Esophagus muscularis mucosa (tissue), 4 donors: ENCODE measurements around the gene CAMK2A. TPM values are rescaled to one million over a fixed set of nuclear protein-coding genes. Genes with fewer than 3 reads are reported as not detected.

Source experiments
- DNase-seq: peaks from one replicate; pipeline ENCODE4 v3.0.0-alpha.2; 2017; ENCODE audit errors: extremely low spot score
- H3K27ac ChIP-seq, 4 donors: fragments of 200-600 bp; sonication (generic); replicated peaks in 1 of 4; 1 replicate in 3 of 4; 2 replicates in 1 of 4; pipeline ENCODE4 v1.5.1; 2016 to 2019; ENCODE audit warnings: mild to moderate bottlenecking in 1 of 4
- H3K27me3 ChIP-seq, 4 donors: fragments of 200-600 bp; sonication (generic); one replicate each; pipeline versions ENCODE4 v1.5.1 to v1.6.0; 2016 to 2019
- H3K36me3 ChIP-seq, 4 donors: fragments of 200-600 bp; sonication (generic); one replicate each; pipeline ENCODE4 v1.5.1; 2016 to 2019
- H3K4me1 ChIP-seq, 4 donors: fragments of 200-600 bp; sonication (generic); one replicate each; pipeline ENCODE4 v1.5.1; 2016 to 2019
- H3K4me3 ChIP-seq, 4 donors: fragments of 200-600 bp; sonication (generic); 1 replicate in 2 of 4; 2 replicates in 2 of 4; pipeline ENCODE4 v1.5.1; 2016 to 2019; ENCODE audit warnings: mild to moderate bottlenecking in 4 of 4, moderate library complexity in 1 of 4
- H3K9me3 ChIP-seq, 4 donors: fragments of 200-600 bp; sonication (generic); 1 replicate in 3 of 4; 2 replicates in 1 of 4; pipeline ENCODE4 v1.5.1; 2016 to 2019
- EP300 ChIP-seq: sonication (generic); formaldehyde crosslinking; IDR thresholded peaks from one replicate; pipeline ENCODE4 v1.6.1; 2017; ENCODE audit warnings: antibody characterized with exemption
- POLR2A ChIP-seq: fragments of 450-650 bp; IDR thresholded peaks from one replicate; pipeline ENCODE4 v1.6.1; 2017; ENCODE audit warnings: antibody characterized with exemption, moderate library complexity, mild to moderate bottlenecking, low read depth
- POLR2AphosphoS5 ChIP-seq, 2 donors: sonication (generic); formaldehyde crosslinking; IDR thresholded peaks; one replicate each; pipeline ENCODE4 v1.6.1; 2017; ENCODE audit warnings: antibody characterized with exemption in 2 of 2
- WGBS: methylation state at CpG from one replicate; pipeline ENCODE4 v1.1.5; 2018; 5-methylcytosine and 5-hydroxymethylcytosine counted together
- intact Hi-C: fragments of 100-400 bp; cut with DNase I; formaldehyde crosslinking; loops from one replicate; pipeline ENCODE4 v1.15.1; 2023
- total RNA-seq, 4 donors: library from RNA; depleted of rRNA; stranded (reverse); fragments of >200 nt; gene quantifications; one replicate each; pipeline versions ENCODE4 v1.1.0 to v1.2.1, GENCODE V29; 2016
- TF ChIP-seq, protein P1 (sequence below), 3 experiments: fragments of 200-600 bp in 2 of 3; fragments of 450-650 bp in 1 of 3; sonication (generic) in 2 of 3; IDR thresholded peaks; one replicate each; pipeline ENCODE4 v1.5.1; 2017 to 2019; ENCODE audit warnings: antibody characterized with exemption in 3 of 3, mild to moderate bottlenecking in 2 of 3, moderate library complexity in 1 of 3

Gene CAMK2A
- total RNA-seq, 4 donors from 2014 or later = 2.5 to 8.0 (median 3.8) TPM

DNA sequence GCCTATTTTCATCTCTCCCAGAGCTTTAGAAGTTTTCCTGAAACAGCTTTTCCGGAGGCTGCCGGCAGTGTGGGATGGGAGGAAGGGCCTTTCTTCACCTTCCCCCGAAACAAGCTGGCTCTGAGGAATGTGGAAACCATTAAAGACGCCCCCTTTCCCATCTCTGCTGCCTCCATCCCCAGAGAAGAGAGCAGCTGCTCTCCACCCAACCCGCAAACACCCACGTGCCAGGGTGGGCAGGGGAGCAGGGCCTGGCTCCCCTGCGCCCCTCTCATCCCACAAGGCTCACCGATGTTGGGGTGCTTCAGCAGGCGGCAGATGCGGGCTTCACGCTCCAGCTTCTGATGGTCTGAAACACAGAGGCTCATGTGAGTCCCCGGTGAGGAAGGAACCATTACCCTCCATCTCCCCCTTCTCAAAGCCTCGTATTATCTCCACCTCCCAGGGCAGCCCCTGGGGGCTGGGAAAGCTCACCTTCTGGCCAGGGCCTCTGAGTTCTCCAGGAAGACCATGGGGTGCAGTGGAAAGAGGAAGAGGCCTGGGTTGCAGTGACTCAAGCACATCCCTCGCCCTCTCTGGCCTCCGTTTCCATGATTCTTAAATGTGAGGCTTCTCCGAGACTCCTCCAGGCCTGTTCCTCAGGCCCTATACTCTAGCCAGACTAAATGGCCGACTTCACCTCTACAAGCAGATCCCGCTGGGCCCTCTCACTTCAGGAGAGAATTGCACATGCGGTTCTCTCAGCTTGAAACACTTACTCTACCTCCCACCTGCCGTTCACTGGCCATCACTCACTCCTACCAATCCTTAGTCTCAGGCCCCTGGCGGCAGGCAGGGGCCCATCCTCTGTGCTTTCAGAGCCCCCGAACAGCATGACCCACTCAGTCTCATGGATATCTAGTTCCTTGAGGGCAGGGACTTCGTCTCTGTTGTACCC, 24.6 kb downstream of the CAMK2A start:
- DNase-seq = no peak
- intact Hi-C loops = no loop called here
- Histone ChIP-seq H3K27ac (peak overlapping the region in 3 of 4 donors; percentile 6 to 64 (median 48)), H3K9me3 (no peaks in the 10 kb centered on the region), H3K4me3 (no peak overlapping the region), H3K27me3 (no peaks in the 10 kb centered on the region), H3K36me3 (no peaks in the 10 kb centered on the region), H3K4me1 (peaks cover 11 to 25% (median 18%) of the 10 kb centered on the region in 4 donors)
- WGBS = 88% methylated on average over 22 of the region's 23 CpGs
- TF ChIP-seq, protein P1, sequence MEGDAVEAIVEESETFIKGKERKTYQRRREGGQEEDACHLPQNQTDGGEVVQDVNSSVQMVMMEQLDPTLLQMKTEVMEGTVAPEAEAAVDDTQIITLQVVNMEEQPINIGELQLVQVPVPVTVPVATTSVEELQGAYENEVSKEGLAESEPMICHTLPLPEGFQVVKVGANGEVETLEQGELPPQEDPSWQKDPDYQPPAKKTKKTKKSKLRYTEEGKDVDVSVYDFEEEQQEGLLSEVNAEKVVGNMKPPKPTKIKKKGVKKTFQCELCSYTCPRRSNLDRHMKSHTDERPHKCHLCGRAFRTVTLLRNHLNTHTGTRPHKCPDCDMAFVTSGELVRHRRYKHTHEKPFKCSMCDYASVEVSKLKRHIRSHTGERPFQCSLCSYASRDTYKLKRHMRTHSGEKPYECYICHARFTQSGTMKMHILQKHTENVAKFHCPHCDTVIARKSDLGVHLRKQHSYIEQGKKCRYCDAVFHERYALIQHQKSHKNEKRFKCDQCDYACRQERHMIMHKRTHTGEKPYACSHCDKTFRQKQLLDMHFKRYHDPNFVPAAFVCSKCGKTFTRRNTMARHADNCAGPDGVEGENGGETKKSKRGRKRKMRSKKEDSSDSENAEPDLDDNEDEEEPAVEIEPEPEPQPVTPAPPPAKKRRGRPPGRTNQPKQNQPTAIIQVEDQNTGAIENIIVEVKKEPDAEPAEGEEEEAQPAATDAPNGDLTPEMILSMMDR (IDR thresholded peaks at IDR 0.05) = no peak
- TF ChIP-seq POLR2A = no peak
- TF ChIP-seq POLR2AphosphoS5 (IDR thresholded peaks at IDR 0.05) = no peak

DNA sequence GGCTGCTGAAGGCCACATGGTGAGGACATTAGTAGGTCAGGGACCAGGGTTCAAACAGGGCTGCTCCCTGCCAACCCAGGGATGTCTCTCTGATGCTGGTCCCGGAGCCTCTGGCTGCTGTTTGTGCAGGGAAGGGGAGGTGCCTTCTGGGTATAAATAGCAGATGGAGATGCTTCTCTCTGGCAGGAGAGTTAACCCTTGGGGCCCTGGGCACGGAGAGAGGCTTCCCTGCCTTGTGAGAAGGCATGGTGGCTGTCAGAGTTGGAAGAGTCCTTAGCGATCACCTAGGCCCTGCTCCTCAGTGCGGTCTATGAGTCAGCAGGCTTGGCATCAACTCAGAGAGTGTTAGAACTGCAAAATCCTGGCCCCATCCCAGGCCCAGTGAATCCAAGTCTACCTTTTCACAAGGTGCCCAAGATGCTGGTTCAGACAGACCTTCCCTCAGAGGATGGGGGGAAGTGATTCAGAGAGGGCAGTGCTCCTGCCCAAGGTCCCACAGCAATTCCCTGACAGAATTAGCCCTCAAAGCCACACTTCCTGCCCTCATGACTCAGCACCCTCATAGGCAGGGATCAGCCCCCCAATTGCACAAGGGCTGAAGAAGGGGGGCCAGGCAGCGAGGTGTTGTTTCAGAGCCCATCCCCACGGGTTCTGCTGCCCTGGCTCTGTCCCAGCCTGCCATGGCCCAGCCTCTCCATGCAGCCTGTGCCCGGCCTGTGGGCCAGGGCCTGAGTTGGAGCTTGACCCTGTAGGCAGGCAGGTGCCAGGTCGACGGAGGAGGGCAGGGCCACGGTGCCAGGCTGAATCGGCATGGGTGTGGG, 25.6 kb downstream of the CAMK2A start:
- Histone ChIP-seq H3K4me1 (peaks cover 11 to 21% (median 14%) of the 10 kb centered on the region in 4 donors), H3K27me3 (no peaks in the 10 kb centered on the region), H3K9me3 (no peaks in the 10 kb centered on the region), H3K36me3 (no peaks in the 10 kb centered on the region), H3K4me3 (no peak overlapping the region), H3K27ac (peak overlapping the region in 3 of 4 donors; percentile 35 to 64 (median 48))
- intact Hi-C loops = no loop called here
- 60% methylated on average over 7 of the region's 11 CpGs for WGBS
- no peak for DNase-seq
- TF ChIP-seq, protein P1 (IDR thresholded peaks at IDR 0.05) = no peak
- TF ChIP-seq POLR2A (no peak), POLR2AphosphoS5 (IDR thresholded peaks at IDR 0.05) (peak in 1 of 2 donors; percentile 23), EP300 (no peak)

DNA sequence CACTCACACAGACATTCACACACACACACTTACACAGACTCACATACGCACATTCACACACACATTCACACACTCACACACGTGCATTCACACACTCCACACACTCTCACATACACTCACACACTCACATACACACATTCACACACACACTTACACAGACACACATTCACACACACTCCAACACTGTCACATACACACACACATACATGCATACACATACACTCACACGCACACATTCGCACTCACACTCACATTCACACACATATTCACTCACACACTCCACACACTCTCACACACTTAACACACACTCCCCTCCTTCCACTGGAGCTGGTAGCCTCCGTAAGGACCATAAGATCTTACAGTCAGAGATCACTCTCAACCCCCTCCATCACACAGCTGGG, 26.2 kb downstream of the CAMK2A start:
- no peak for TF ChIP-seq POLR2A
- TF ChIP-seq, protein P1 (IDR thresholded peaks at IDR 0.05) = no peak
- TF ChIP-seq POLR2AphosphoS5 (IDR thresholded peaks at IDR 0.05) = no peak
- TF ChIP-seq EP300 = no peak
- Histone ChIP-seq H3K27ac (peak overlapping the region in 3 of 4 donors; percentile 35 to 64 (median 48)), H3K9me3 (no peaks in the 10 kb centered on the region), H3K36me3 (no peaks in the 10 kb centered on the region), H3K4me1 (peaks cover 11 to 21% (median 14%) of the 10 kb centered on the region in 4 donors), H3K27me3 (no peaks in the 10 kb centered on the region), H3K4me3 (no peak overlapping the region)
- intact Hi-C loops = no loop called here
- WGBS = 64% methylated on average over 5 of the region's 5 CpGs
- no peak for DNase-seq

DNA sequence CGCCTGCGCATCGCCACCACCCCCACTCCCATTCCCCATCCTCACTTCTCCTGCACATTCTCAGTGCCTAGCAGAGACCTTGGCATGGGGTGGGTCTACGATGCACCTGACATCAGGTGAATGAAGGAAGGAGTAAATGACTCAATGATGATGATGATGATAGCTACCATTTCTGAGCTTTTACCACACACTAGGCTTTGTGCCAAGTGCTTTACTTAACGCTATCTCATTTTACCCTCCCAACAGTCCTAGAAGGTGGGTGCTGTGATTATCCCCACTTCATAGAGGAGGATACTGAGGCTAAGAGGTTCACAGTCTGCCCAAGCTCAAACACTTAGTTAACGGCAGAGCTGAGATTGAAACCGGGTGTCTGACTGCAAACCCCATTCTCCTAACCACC, 27.1 kb downstream of the CAMK2A start:
- Histone ChIP-seq H3K4me3 (no peak overlapping the region), H3K36me3 (no peaks in the 10 kb centered on the region), H3K9me3 (no peaks in the 10 kb centered on the region), H3K27me3 (no peaks in the 10 kb centered on the region), H3K4me1 (peaks cover 11 to 21% (median 14%) of the 10 kb centered on the region in 4 donors), H3K27ac (no peak overlapping the region)
- intact Hi-C loops = no loop called here
- 89% methylated on average over 7 of the region's 7 CpGs for WGBS
- TF ChIP-seq POLR2A (no peak), EP300 (no peak), POLR2AphosphoS5 (IDR thresholded peaks at IDR 0.05) (no peak)
- TF ChIP-seq, protein P1 (IDR thresholded peaks at IDR 0.05) = no peak
- DNase-seq = no peak
